ENCODE data around the gene MRPL34.
A peak's percentile ranks its signal among the peaks of the same experiment; 100 is the strongest.

Gene MRPL34

GRCh38 chr19:17333611-17334413 lies 28.1 kb downstream of the MRPL34 start:
- peaks cover 3 to 59% (median 42%) of the 10 kb centered on the region in 5 donors for H3K4me1 ChIP-seq (ENCODE audit: control insufficient read depth in 5 of 5, insufficient read depth in 5 of 5, low read length in 5 of 5)
- peak overlapping the region; percentile 70 to 87 (median 80) for H3K4me3 ChIP-seq (ENCODE audit: low read depth in 1 of 5, low read length in 5 of 5)
- peak overlapping the region in 4 of 5 donors; percentile 71 to 81 (median 74) for H3K9ac ChIP-seq (ENCODE audit: low read length in 5 of 5)
- H3K27ac ChIP-seq (ENCODE audit: low read depth, low read length), result peak overlapping the region; percentile 23
- no peaks in the 10 kb centered on the region for H3K27me3 ChIP-seq (ENCODE audit: control insufficient read depth in 5 of 5, insufficient read depth in 4 of 5, low read length in 5 of 5)
- H3K9me3 ChIP-seq (ENCODE audit: control insufficient read depth in 5 of 5, low read length in 5 of 5), result no peaks in the 10 kb centered on the region
- peaks cover 0 to 26% (median 8%) of the 10 kb centered on the region in 5 donors for H3K36me3 ChIP-seq (ENCODE audit: control insufficient read depth in 5 of 5, insufficient read depth in 5 of 5, low read length in 5 of 5)

- H3K27ac ChIP-seq (ENCODE audit: low read depth, low read length), result peak within 1 kb of the TSS; percentile 37
- H3K27me3 ChIP-seq (ENCODE audit: control insufficient read depth in 5 of 5, insufficient read depth in 4 of 5, low read length in 5 of 5), result no peaks in the 10 kb centered on the region
- H3K36me3 ChIP-seq (ENCODE audit: control insufficient read depth in 5 of 5, insufficient read depth in 5 of 5, low read length in 5 of 5), result peaks cover 0 to 22% (median 11%) of the 10 kb centered on the region in 5 donors
- H3K4me3 ChIP-seq (ENCODE audit: low read depth in 1 of 5, low read length in 5 of 5), result peak within 1 kb of the TSS; percentile 72 to 87 (median 81)
- H3K9ac ChIP-seq (ENCODE audit: low read length in 5 of 5), result peak within 1 kb of the TSS in 4 of 5 donors; percentile 71 to 81 (median 74)
- H3K4me1 ChIP-seq (ENCODE audit: control insufficient read depth in 5 of 5, insufficient read depth in 5 of 5, low read length in 5 of 5), result peaks cover 3 to 52% (median 42%) of the 10 kb centered on the region in 5 donors
- no peaks in the 10 kb centered on the region for H3K9me3 ChIP-seq (ENCODE audit: control insufficient read depth in 5 of 5, low read length in 5 of 5)
Observed at GRCh38 chr19:17334414-17335409, 29.0 kb downstream of the MRPL34 start, which contains the start of gene ANO8. ANO8 (minus strand) TSS chr19:17334855; CDS start chr19:17334670, 185 bp downstream.

- H3K4me3 ChIP-seq (ENCODE audit: low read depth in 1 of 5, low read length in 5 of 5), result peak overlapping the region in 1 of 5 donors; percentile 82
- H3K9me3 ChIP-seq (ENCODE audit: control insufficient read depth in 5 of 5, low read length in 5 of 5), result no peaks in the 10 kb centered on the region
- no peaks in the 10 kb centered on the region for H3K27me3 ChIP-seq (ENCODE audit: control insufficient read depth in 5 of 5, insufficient read depth in 4 of 5, low read length in 5 of 5)
- H3K9ac ChIP-seq (ENCODE audit: low read length in 5 of 5), result peak overlapping the region in 1 of 5 donors; percentile 53
- peaks cover 3 to 54% (median 42%) of the 10 kb centered on the region in 5 donors for H3K4me1 ChIP-seq (ENCODE audit: control insufficient read depth in 5 of 5, insufficient read depth in 5 of 5, low read length in 5 of 5)
- H3K27ac ChIP-seq (ENCODE audit: low read depth, low read length), result no peak overlapping the region
- H3K36me3 ChIP-seq (ENCODE audit: control insufficient read depth in 5 of 5, insufficient read depth in 5 of 5, low read length in 5 of 5), result peaks cover 0 to 14% (median 6%) of the 10 kb centered on the region in 5 donors
Observed at GRCh38 chr19:17335575-17335974, 29.9 kb downstream of the MRPL34 start.

GRCh38 chr19:17336872-17337674 lies 31.4 kb downstream of the MRPL34 start, which contains the start of gene GTPBP3:
GTPBP3 (plus strand) TSS chr19:17337553; CDS start chr19:17337612, 59 bp downstream.
- peak within 1 kb of the TSS; percentile 88 to 96 (median 94) for H3K4me3 ChIP-seq (ENCODE audit: low read depth in 1 of 5, low read length in 5 of 5)
- peak within 1 kb of the TSS; percentile 79 to 93 (median 86) for H3K9ac ChIP-seq (ENCODE audit: low read length in 5 of 5)
- H3K9me3 ChIP-seq (ENCODE audit: control insufficient read depth in 5 of 5, low read length in 5 of 5), result no peaks in the 10 kb centered on the region
- H3K27me3 ChIP-seq (ENCODE audit: control insufficient read depth in 5 of 5, insufficient read depth in 4 of 5, low read length in 5 of 5), result no peaks in the 10 kb centered on the region
- H3K4me1 ChIP-seq (ENCODE audit: control insufficient read depth in 5 of 5, insufficient read depth in 5 of 5, low read length in 5 of 5), result peaks cover 3 to 54% (median 42%) of the 10 kb centered on the region in 5 donors
- peak within 1 kb of the TSS; percentile 95 for H3K27ac ChIP-seq (ENCODE audit: low read depth, low read length)
- peaks cover 0 to 16% (median 5%) of the 10 kb centered on the region in 5 donors for H3K36me3 ChIP-seq (ENCODE audit: control insufficient read depth in 5 of 5, insufficient read depth in 5 of 5, low read length in 5 of 5)

- Histone ChIP-seq H3K27me3 (ENCODE audit: control insufficient read depth in 5 of 5, insufficient read depth in 4 of 5, low read length in 5 of 5) (no peaks in the 10 kb centered on the region), H3K27ac (ENCODE audit: low read depth, low read length) (peak overlapping the region; percentile 95), H3K9ac (ENCODE audit: low read length in 5 of 5) (peak overlapping the region in 4 of 5 donors; percentile 63 to 93 (median 84)), H3K36me3 (ENCODE audit: control insufficient read depth in 5 of 5, insufficient read depth in 5 of 5, low read length in 5 of 5) (peaks cover 0 to 17% (median 5%) of the 10 kb centered on the region in 5 donors), H3K4me3 (ENCODE audit: low read depth in 1 of 5, low read length in 5 of 5) (peak overlapping the region; percentile 88 to 96 (median 94)), H3K9me3 (ENCODE audit: control insufficient read depth in 5 of 5, low read length in 5 of 5) (no peaks in the 10 kb centered on the region), H3K4me1 (ENCODE audit: control insufficient read depth in 5 of 5, insufficient read depth in 5 of 5, low read length in 5 of 5) (peaks cover 3 to 54% (median 42%) of the 10 kb centered on the region in 5 donors)
Observed at GRCh38 chr19:17337675-17338432, 32.2 kb downstream of the MRPL34 start.

GRCh38 chr19:17338433-17339078 lies 32.9 kb downstream of the MRPL34 start:
- peaks cover 0 to 17% (median 5%) of the 10 kb centered on the region in 5 donors for H3K36me3 ChIP-seq (ENCODE audit: control insufficient read depth in 5 of 5, insufficient read depth in 5 of 5, low read length in 5 of 5)
- peaks cover 3 to 49% (median 38%) of the 10 kb centered on the region in 5 donors for H3K4me1 ChIP-seq (ENCODE audit: control insufficient read depth in 5 of 5, insufficient read depth in 5 of 5, low read length in 5 of 5)
- H3K27me3 ChIP-seq (ENCODE audit: control insufficient read depth in 5 of 5, insufficient read depth in 4 of 5, low read length in 5 of 5), result no peaks in the 10 kb centered on the region
- H3K9me3 ChIP-seq (ENCODE audit: control insufficient read depth in 5 of 5, low read length in 5 of 5), result no peaks in the 10 kb centered on the region
- peak overlapping the region in 3 of 5 donors; percentile 88 to 96 (median 94) for H3K4me3 ChIP-seq (ENCODE audit: low read depth in 1 of 5, low read length in 5 of 5)
- no peak overlapping the region for H3K27ac ChIP-seq (ENCODE audit: low read depth, low read length)
- peak overlapping the region in 1 of 5 donors; percentile 93 for H3K9ac ChIP-seq (ENCODE audit: low read length in 5 of 5)

GRCh38 chr19:17339088-17339741 lies 33.5 kb downstream of the MRPL34 start:
- no peaks in the 10 kb centered on the region for H3K9me3 ChIP-seq (ENCODE audit: control insufficient read depth in 5 of 5, low read length in 5 of 5)
- peaks cover 0 to 17% (median 5%) of the 10 kb centered on the region in 5 donors for H3K36me3 ChIP-seq (ENCODE audit: control insufficient read depth in 5 of 5, insufficient read depth in 5 of 5, low read length in 5 of 5)
- no peak overlapping the region for H3K9ac ChIP-seq (ENCODE audit: low read length in 5 of 5)
- H3K4me3 ChIP-seq (ENCODE audit: low read depth in 1 of 5, low read length in 5 of 5), result no peak overlapping the region
- H3K27ac ChIP-seq (ENCODE audit: low read depth, low read length), result no peak overlapping the region
- H3K27me3 ChIP-seq (ENCODE audit: control insufficient read depth in 5 of 5, insufficient read depth in 4 of 5, low read length in 5 of 5), result no peaks in the 10 kb centered on the region
- H3K4me1 ChIP-seq (ENCODE audit: control insufficient read depth in 5 of 5, insufficient read depth in 5 of 5, low read length in 5 of 5), result peaks cover 3 to 43% (median 32%) of the 10 kb centered on the region in 5 donors

GRCh38 chr19:17340302-17340870 lies 34.7 kb downstream of the MRPL34 start:
- Histone ChIP-seq H3K4me3 (ENCODE audit: low read depth in 1 of 5, low read length in 5 of 5) (no peak overlapping the region), H3K36me3 (ENCODE audit: control insufficient read depth in 5 of 5, insufficient read depth in 5 of 5, low read length in 5 of 5) (peaks cover 0 to 17% (median 5%) of the 10 kb centered on the region in 5 donors), H3K27me3 (ENCODE audit: control insufficient read depth in 5 of 5, insufficient read depth in 4 of 5, low read length in 5 of 5) (no peaks in the 10 kb centered on the region), H3K27ac (ENCODE audit: low read depth, low read length) (no peak overlapping the region), H3K9me3 (ENCODE audit: control insufficient read depth in 5 of 5, low read length in 5 of 5) (no peaks in the 10 kb centered on the region), H3K4me1 (ENCODE audit: control insufficient read depth in 5 of 5, insufficient read depth in 5 of 5, low read length in 5 of 5) (peaks cover 0 to 32% (median 24%) of the 10 kb centered on the region in 5 donors), H3K9ac (ENCODE audit: low read length in 5 of 5) (no peak overlapping the region)

Measured in subcutaneous abdominal adipose tissue (tissue), 5 donors.